Measurements from ENCODE around the gene RFX4. TPM values are rescaled to one million over a fixed set of nuclear protein-coding genes. Genes with fewer than 3 reads are reported as not detected.

Gene RFX4
- total and polyA plus RNA-seq, 7 donors, result 0.56 TPM; not detected in 6

DNA sequence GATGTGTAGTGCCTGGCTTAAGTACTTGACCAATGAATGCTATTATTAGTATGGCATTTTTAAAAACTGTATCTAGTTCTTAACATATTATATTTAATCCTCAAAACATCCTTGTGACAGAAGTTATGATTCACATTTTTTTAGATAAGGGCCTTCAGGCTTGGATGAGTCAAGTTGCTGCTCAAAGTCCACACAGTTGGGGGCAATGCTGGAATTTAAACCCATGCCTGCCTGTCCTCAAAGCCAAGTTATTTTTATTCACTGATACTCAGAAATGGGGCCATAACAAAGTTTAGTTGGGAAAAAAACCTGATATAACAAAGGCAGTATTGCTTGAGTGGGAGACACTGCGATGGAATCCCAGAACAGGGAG, 50.6 kb downstream of the RFX4 start:
- H3K36me3 ChIP-seq (ENCODE audit: insufficient read depth in 1 of 2, low read depth in 1 of 2), result no peaks in the 10 kb centered on the region
- no peaks in the 10 kb centered on the region for H3K9me3 ChIP-seq
- TF ChIP-seq, protein P1, sequence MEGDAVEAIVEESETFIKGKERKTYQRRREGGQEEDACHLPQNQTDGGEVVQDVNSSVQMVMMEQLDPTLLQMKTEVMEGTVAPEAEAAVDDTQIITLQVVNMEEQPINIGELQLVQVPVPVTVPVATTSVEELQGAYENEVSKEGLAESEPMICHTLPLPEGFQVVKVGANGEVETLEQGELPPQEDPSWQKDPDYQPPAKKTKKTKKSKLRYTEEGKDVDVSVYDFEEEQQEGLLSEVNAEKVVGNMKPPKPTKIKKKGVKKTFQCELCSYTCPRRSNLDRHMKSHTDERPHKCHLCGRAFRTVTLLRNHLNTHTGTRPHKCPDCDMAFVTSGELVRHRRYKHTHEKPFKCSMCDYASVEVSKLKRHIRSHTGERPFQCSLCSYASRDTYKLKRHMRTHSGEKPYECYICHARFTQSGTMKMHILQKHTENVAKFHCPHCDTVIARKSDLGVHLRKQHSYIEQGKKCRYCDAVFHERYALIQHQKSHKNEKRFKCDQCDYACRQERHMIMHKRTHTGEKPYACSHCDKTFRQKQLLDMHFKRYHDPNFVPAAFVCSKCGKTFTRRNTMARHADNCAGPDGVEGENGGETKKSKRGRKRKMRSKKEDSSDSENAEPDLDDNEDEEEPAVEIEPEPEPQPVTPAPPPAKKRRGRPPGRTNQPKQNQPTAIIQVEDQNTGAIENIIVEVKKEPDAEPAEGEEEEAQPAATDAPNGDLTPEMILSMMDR (IDR thresholded peaks at IDR 0.05), result no peak
- H3K4me3 ChIP-seq, result no peak overlapping the region
- 92 to 100% (median 94%) methylated on average over 1 of the region's 1 CpG for WGBS, 3 donors
- H3K4me1 ChIP-seq, result no peaks in the 10 kb centered on the region
- H3K27ac ChIP-seq, result no peak overlapping the region
- intact Hi-C loops (cut with DNase I), result no loop called here
- ATAC-seq, result no peak
- DNase-seq, result no peak
- peaks cover 0 to 3% (median 2%) of the 10 kb centered on the region in 3 donors for H3K27me3 ChIP-seq (ENCODE audit: insufficient read depth in 3 of 3, low read length in 2 of 3)

DNA sequence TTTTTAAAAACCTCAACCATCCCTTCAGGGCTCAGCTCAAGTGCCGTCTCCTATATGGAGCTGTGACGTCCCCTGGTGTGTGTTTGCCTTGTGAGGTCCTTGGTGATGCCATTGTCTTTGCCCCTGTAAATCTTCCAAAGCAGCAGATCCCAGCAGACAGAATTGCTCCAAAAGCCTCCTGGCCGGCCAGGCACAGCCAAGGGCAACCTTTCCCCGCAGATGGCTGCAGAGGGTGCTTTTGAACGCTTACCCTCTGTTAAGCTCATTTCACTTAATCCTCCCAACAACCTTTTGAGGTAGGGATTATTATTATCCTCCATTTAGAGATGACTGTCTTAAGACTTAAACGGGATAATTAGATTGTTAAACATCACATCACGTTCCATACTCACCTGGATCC, 51.4 kb downstream of the RFX4 start:
- TF ChIP-seq, protein P1 (IDR thresholded peaks at IDR 0.05), result no peak
- Histone ChIP-seq H3K4me3 (no peak overlapping the region), H3K4me1 (no peaks in the 10 kb centered on the region), H3K27me3 (ENCODE audit: insufficient read depth in 3 of 3, low read length in 2 of 3) (peaks cover 0 to 3% (median 2%) of the 10 kb centered on the region in 3 donors), H3K36me3 (ENCODE audit: insufficient read depth in 1 of 2, low read depth in 1 of 2) (no peaks in the 10 kb centered on the region), H3K27ac (no peak overlapping the region), H3K9me3 (no peaks in the 10 kb centered on the region)
- intact Hi-C loops (cut with DNase I), result no loop called here
- 78 to 89% (median 86%) methylated on average over 7 of the region's 7 CpGs for WGBS, 3 donors
- DNase-seq, result no peak
- ATAC-seq, result no peak

DNA sequence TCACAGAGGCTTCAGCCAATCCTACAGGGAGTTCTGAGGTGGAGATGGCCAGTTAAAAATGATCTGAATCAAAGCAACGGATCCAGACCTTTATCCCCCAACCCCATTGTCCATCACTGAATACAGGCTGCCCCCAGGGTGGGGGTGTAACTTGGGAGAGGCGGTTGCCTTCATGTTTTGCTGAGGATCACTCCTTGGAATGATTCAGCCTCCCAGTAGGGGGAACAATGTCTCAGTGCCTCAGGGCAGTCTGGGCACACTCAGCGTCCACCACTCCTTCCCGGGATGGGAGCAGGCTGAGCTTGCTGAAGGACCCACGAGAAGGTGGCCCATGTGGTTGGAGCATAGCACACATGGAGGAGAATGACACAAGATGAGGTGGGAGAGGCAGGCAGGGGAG, 60.2 kb downstream of the RFX4 start:
- Histone ChIP-seq H3K4me1 (no peaks in the 10 kb centered on the region), H3K4me3 (no peak overlapping the region), H3K27me3 (ENCODE audit: insufficient read depth in 3 of 3, low read length in 2 of 3) (no peaks in the 10 kb centered on the region), H3K36me3 (ENCODE audit: insufficient read depth in 1 of 2, low read depth in 1 of 2) (no peaks in the 10 kb centered on the region), H3K27ac (no peak overlapping the region), H3K9me3 (no peaks in the 10 kb centered on the region)
- intact Hi-C loops (cut with DNase I), result no loop called here
- 59 to 69% (median 66%) methylated on average over 5 of the region's 5 CpGs for WGBS, 3 donors
- DNase-seq (no peak), ATAC-seq (no peak)
- TF ChIP-seq, protein P1 (IDR thresholded peaks at IDR 0.05), result no peak

DNA sequence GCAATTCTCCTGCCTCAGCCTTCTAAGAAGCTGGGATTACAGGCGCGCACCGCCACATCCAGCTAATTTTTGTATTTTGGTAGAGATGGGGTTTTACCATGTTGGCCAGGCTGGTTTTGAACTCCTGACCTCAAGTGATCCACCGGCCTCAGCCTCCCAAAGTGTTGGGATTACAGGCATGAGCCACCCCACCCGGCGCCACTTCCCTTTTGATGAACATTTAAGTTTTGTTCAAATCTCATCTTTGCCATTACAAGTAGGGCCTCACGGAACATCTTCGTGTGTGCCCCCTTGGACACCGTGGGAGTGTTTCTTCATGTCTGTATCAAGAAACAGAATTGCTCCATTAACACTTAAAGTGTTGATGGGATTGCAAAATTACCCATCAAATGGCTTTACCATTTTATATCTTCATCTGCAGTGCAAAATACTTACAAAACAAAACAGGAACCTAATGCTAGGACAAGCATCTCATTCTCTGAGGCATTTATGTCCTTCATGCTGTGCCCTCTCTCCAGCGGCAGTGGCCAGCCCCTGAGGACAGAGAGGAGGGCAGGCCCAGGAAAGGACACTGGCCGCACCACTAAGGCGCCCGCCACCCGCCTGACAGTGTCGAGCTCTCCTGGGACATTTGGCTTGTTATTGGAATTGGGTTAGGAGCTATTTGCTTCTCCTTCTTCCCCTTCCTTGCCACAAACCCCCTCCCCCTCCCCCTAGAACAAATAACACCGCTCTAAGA, 61.7 kb downstream of the RFX4 start:
- no peaks in the 10 kb centered on the region for H3K4me1 ChIP-seq
- no peak overlapping the region for H3K27ac ChIP-seq
- H3K4me3 ChIP-seq, result peak overlapping the region; percentile 44
- no peaks in the 10 kb centered on the region for H3K36me3 ChIP-seq (ENCODE audit: insufficient read depth in 1 of 2, low read depth in 1 of 2)
- 57 to 69% (median 58%) methylated on average over 16 of the region's 16 CpGs for WGBS, 3 donors
- H3K9me3 ChIP-seq, result no peaks in the 10 kb centered on the region
- H3K27me3 ChIP-seq (ENCODE audit: insufficient read depth in 3 of 3, low read length in 2 of 3), result no peaks in the 10 kb centered on the region
- ATAC-seq, result peak in 1 of 4 donors; percentile 43
- intact Hi-C loops (cut with DNase I), result no loop called here
- DNase-seq, result peak in 1 of 2 donors; percentile 48
- TF ChIP-seq, protein P1 (IDR thresholded peaks at IDR 0.05), result no peak

DNA sequence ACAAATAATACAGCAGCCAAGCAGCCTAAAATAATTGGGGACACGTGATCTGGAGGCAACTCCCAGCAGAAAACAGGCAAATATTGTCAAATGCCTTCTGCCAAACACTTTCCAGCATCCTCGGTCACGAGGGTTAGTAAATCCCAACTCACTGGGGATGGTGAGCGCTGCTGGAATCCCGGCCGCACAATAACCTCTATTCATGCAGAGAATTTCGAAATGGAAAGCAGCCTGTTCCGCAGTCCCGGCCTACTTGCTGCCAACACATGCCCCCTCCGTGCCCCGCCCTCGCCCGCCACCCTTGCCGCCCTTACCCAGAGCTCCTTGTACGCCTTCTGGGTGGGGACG, 62.2 kb downstream of the RFX4 start:
- peak overlapping the region; percentile 44 for H3K4me3 ChIP-seq
- H3K27ac ChIP-seq, result no peak overlapping the region
- ATAC-seq, result peak; percentile 61 to 75 (median 68)
- WGBS, 3 donors, result 17 to 39% (median 25%) methylated on average over 16 of the region's 16 CpGs
- no peaks in the 10 kb centered on the region for H3K9me3 ChIP-seq
- H3K36me3 ChIP-seq (ENCODE audit: insufficient read depth in 1 of 2, low read depth in 1 of 2), result no peaks in the 10 kb centered on the region
- no peaks in the 10 kb centered on the region for H3K27me3 ChIP-seq (ENCODE audit: insufficient read depth in 3 of 3, low read length in 2 of 3)
- intact Hi-C loops (cut with DNase I), result no loop called here
- H3K4me1 ChIP-seq, result no peaks in the 10 kb centered on the region
- peak; percentile 21 to 72 for DNase-seq
- TF ChIP-seq, protein P1 (IDR thresholded peaks at IDR 0.05), result no peak
